ENCODE data around the gene CAPN11. TPM values are rescaled to one million over a fixed set of nuclear protein-coding genes. Genes with fewer than 3 reads are reported as not detected.
"Not testable (repeated sequence)": the region's sequence is repeated elsewhere in the genome, so short reads cannot be mapped to it uniquely, and the experiment has no call there.

The CAPN11 gene
- total and polyA plus RNA-seq, 10 of the 15 experiments (the other 5 are each of a cell fraction or from before 2014, with no cell fraction given), result 0.05 to 0.44 (median 0.31) TPM

DNA sequence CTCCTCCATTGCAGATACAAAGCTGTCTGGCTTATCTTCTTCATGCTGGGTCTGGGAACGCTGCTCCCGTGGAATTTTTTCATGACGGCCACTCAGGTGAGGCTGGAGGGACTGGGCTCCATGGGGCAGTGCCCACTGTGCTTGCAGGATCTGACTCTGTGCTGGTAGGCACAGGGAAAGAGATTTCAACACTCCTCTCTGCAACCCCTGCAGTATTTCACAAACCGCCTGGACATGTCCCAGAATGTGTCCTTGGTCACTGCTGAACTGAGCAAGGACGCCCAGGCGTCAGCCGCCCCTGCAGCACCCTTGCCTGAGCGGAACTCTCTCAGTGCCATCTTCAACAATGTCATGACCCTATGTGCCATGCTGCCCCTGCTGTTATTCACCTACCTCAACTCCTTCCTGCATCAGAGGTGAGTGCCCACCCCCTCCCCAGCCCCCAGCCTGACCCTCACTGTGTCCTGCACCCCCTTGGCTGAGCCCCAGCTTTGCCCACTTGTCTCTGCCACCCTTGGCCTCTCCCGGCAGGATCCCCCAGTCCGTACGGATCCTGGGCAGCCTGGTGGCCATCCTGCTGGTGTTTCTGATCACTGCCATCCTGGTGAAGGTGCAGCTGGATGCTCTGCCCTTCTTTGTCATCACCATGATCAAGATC is 70.9 kb downstream of the CAPN11 start (continued):
- no peak for TF ChIP-seq STAT1 (conservative IDR thresholded peaks at IDR 0.05)

DNA sequence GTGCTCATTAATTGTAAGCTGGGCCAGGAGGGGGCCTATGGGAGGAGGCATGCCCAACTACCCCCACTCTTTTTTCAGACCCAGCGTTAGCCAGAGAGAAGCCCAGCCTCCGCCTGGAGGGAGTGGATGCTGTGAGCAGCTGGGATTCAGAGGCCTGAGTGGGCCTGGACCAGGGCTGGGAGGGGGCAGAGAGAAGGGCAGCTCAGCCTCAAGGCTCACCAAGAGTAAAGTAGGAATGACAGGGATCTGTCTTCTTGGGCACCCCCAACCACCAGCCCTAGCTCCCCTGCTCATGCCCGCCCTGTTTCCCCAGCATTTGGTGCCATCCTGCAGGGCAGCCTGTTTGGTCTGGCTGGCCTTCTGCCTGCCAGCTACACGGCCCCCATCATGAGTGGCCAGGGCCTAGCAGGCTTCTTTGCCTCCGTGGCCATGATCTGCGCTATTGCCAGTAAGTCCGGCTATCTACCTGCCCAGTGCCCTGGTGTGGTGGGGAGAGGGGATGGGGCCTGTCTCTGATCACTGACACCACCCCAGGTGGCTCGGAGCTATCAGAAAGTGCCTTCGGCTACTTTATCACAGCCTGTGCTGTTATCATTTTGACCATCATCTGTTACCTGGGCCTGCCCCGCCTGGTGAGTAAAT is 71.5 kb downstream of the CAPN11 start:
- ChIA-PET SMC1A (ENCODE audit: uncharacterized antibody, unreplicated experiment) (no interaction called here), RAD21 (ENCODE audit: unreplicated experiment) (no interaction called here), POLR2A (interaction anchor here (0.5 to 1.2 kb wide), 3 partner anchors 57 to 618 kb away, joined by 3 read pairs; no protein-coding TSS in a partner anchor), CTCF (interaction anchor here (0.5 to 1.9 kb wide), 2 partner anchors 57 to 79 kb away, joined by 3 to 5 read pairs; no protein-coding TSS in a partner anchor)
- DNase-seq (ENCODE audit: low read depth, low spot score), result no peak
- Histone ChIP-seq H4K20me1 (ENCODE audit: control insufficient read depth, insufficient read depth) (no peaks in the 10 kb centered on the region), H3K4me3 (no peak overlapping the region), H3K4me2 (ENCODE audit: control insufficient read depth, insufficient read depth) (no peak overlapping the region), H3K4me1 (ENCODE audit: control insufficient read depth, insufficient read depth, low read length) (peaks cover 3% of the 10 kb centered on the region), H3K36me3 (ENCODE audit: control insufficient read depth in 2 of 2, insufficient read depth in 2 of 2, low read length in 1 of 2) (peaks cover 4 to 20% of the 10 kb centered on the region in 2 experiments; a peak in 3 of 4 replicates), H3K27ac (ENCODE audit: control insufficient read depth, insufficient read depth) (no peak overlapping the region), H2AFZ (ENCODE audit: control insufficient read depth, low read depth, low read length) (no peak overlapping the region), H3K27me3 (replicated peaks in 1 of 2; ENCODE audit: control insufficient read depth in 2 of 2, insufficient read depth in 2 of 2, low read length in 1 of 2) (no peaks in the 10 kb centered on the region), H3K79me2 (ENCODE audit: control insufficient read depth, insufficient read depth, low read length) (peaks cover 13% of the 10 kb centered on the region), H3K9ac (ENCODE audit: control insufficient read depth, insufficient read depth, low read length) (no peak overlapping the region), H3K9me3 (replicated peaks; ENCODE audit: control insufficient read depth, insufficient read depth, low read length) (no peaks in the 10 kb centered on the region)
- intact Hi-C loops (cut with micrococcal nuclease; ENCODE audit: unreplicated experiment), result no loop called here
- over 99% methylated on average over 10 of the region's 10 CpGs for WGBS (ENCODE audit: insufficient coverage, insufficient replicate concordance, low lambda C conversion rate, missing lambda C conversion rate)
- FAIRE-seq, result no peak
- in situ Hi-C loops (cut with MboI), result loop anchor here (10.0 kb wide), 1 partner anchor 125 kb away; no protein-coding TSS in a partner anchor
- ATAC-seq, result no peak
- TF ChIP-seq, protein P1, sequence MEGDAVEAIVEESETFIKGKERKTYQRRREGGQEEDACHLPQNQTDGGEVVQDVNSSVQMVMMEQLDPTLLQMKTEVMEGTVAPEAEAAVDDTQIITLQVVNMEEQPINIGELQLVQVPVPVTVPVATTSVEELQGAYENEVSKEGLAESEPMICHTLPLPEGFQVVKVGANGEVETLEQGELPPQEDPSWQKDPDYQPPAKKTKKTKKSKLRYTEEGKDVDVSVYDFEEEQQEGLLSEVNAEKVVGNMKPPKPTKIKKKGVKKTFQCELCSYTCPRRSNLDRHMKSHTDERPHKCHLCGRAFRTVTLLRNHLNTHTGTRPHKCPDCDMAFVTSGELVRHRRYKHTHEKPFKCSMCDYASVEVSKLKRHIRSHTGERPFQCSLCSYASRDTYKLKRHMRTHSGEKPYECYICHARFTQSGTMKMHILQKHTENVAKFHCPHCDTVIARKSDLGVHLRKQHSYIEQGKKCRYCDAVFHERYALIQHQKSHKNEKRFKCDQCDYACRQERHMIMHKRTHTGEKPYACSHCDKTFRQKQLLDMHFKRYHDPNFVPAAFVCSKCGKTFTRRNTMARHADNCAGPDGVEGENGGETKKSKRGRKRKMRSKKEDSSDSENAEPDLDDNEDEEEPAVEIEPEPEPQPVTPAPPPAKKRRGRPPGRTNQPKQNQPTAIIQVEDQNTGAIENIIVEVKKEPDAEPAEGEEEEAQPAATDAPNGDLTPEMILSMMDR (IDR thresholded peaks at IDR 0.05 in 2 of 3, conservative IDR thresholded peaks at IDR 0.05 in 1 of 3; ENCODE audit: control insufficient read depth in 2 of 3, extremely low read depth in 1 of 3, insufficient read depth in 1 of 3, low read depth in 3 of 3, low read length in 3 of 3), result no peak
- TF ChIP-seq NFXL1 (IDR thresholded peaks at IDR 0.05; ENCODE audit: borderline replicate concordance), result no peak
- no peak for TF ChIP-seq CHD4 (IDR thresholded peaks at IDR 0.05)
- no peak for TF ChIP-seq KAT2A (conservative IDR thresholded peaks at IDR 0.05; ENCODE audit: control insufficient read depth, low read depth, low read length)
- TF ChIP-seq ASH2L (IDR thresholded peaks at IDR 0.05; ENCODE audit: borderline replicate concordance, low read depth), result no peak
- TF ChIP-seq HDAC6 (IDR thresholded peaks at IDR 0.05; ENCODE audit: unreplicated experiment), result no peak
- TF ChIP-seq MTA3 (IDR thresholded peaks at IDR 0.05; ENCODE audit: borderline replicate concordance, low read length), result no peak
- no TSS peak for BruUV-seq (replicated peaks)

DNA sequence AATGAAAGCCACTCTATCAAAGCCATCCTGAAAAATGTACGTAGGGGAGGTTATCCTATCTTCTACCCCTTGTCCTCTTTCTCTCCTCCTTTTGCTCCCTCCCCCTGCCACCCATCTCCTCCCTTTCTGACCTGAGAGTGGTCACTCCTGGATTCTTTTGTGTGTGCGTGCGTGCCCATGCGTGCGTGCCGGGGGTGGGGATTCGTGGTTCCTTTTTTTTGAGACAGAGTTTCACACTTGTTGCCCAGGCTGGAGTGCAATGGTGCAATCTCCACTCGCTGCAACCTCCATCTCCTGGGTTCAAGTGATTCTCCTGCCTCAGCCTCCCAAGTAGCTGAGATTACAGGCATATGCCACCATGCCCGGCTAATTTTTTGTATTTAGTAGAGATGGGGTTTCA is 72.8 kb downstream of the CAPN11 start:
- H3K27me3 ChIP-seq (replicated peaks in 1 of 2; ENCODE audit: control insufficient read depth in 2 of 2, insufficient read depth in 2 of 2, low read length in 1 of 2); RAD21 ChIA-PET (ENCODE audit: unreplicated experiment); H2AFZ ChIP-seq (ENCODE audit: control insufficient read depth, low read depth, low read length); DNase-seq (ENCODE audit: low read depth, low spot score); POLR2A ChIA-PET; H3K4me3 ChIP-seq; H3K4me2 ChIP-seq (ENCODE audit: control insufficient read depth, insufficient read depth); H3K4me1 ChIP-seq (ENCODE audit: control insufficient read depth, insufficient read depth, low read length); H4K20me1 ChIP-seq (ENCODE audit: control insufficient read depth, insufficient read depth); FAIRE-seq; BruUV-seq (replicated peaks); H3K79me2 ChIP-seq (ENCODE audit: control insufficient read depth, insufficient read depth, low read length); H3K27ac ChIP-seq (ENCODE audit: control insufficient read depth, insufficient read depth); ATAC-seq; intact Hi-C loops (cut with micrococcal nuclease; ENCODE audit: unreplicated experiment); H3K9ac ChIP-seq (ENCODE audit: control insufficient read depth, insufficient read depth, low read length); H3K9me3 ChIP-seq (replicated peaks; ENCODE audit: control insufficient read depth, insufficient read depth, low read length); SMC1A ChIA-PET (ENCODE audit: uncharacterized antibody, unreplicated experiment): not testable (repeated sequence)
- in situ Hi-C loops (cut with MboI), result loop anchor here (10.0 kb wide), 1 partner anchor 127 kb away; no protein-coding TSS in a partner anchor
- WGBS (ENCODE audit: insufficient coverage, insufficient replicate concordance, low lambda C conversion rate, missing lambda C conversion rate), result 89% methylated on average over 9 of the region's 9 CpGs
- CTCF ChIA-PET, result interaction anchor here (0.8 to 5.5 kb wide), 2 partner anchors 14 to 59 kb away, joined by 3 to 39 read pairs; partner anchors contain the start of gene HSP90AB1
- H3K36me3 ChIP-seq (ENCODE audit: control insufficient read depth in 2 of 2, insufficient read depth in 2 of 2, low read length in 1 of 2), result peaks cover 4 to 20% of the 10 kb centered on the region in 2 experiments; a peak in 3 of 4 replicates

Measured in GM12878 (cell line).